ENCODE data around the gene DVL2. TPM values are rescaled to one million over a fixed set of nuclear protein-coding genes. Genes with fewer than 3 reads are reported as not detected.

The DVL2 gene
- total RNA-seq, 4 donors from 2014 or later, result 35.9 to 182 (median 69.2) TPM

- in situ Hi-C loops (cut with MboI; ENCODE audit: low pct_ligation_motif_present in 1 of 4, low pct_unique_long_range_greater_than_20kb in 1 of 4, low sequenced_read_pairs in 3 of 4) (no loop called here), intact Hi-C loops (cut with DNase I; ENCODE audit: low total_unique reads) (no loop called here)
- no peak for DNase-seq
- WGBS, 2 donors (ENCODE audit: low coverage in 1 of 2), result 81 to 83% methylated on average over 10 to 26 of the region's 26 CpGs
- Histone ChIP-seq H3K4me1 (no peaks in the 10 kb centered on the region), H3K27ac (no peak overlapping the region), H3K27me3 (no peaks in the 10 kb centered on the region), H3K4me3 (no peak overlapping the region), H3K36me3 (no peaks in the 10 kb centered on the region), H3K9me3 (no peaks in the 10 kb centered on the region)
- TF ChIP-seq POLR2A (IDR thresholded peaks at IDR 0.05) (no peak), CTCF (IDR thresholded peaks at IDR 0.05) (no peak), POLR2AphosphoS5 (IDR thresholded peaks at IDR 0.05) (no peak), EP300 (IDR thresholded peaks at IDR 0.05; ENCODE audit: low read depth) (no peak)
These were observed 42.6 kb downstream of the DVL2 start for GRCh38 chr17:7191571-7192270.

- H3K9me3 ChIP-seq, result no peaks in the 10 kb centered on the region
- in situ Hi-C loops (cut with MboI; ENCODE audit: low pct_ligation_motif_present in 1 of 4, low pct_unique_long_range_greater_than_20kb in 1 of 4, low sequenced_read_pairs in 3 of 4) (no loop called here), intact Hi-C loops (cut with DNase I; ENCODE audit: low total_unique reads) (no loop called here)
- no peaks in the 10 kb centered on the region for H3K36me3 ChIP-seq
- H3K27me3 ChIP-seq, result no peaks in the 10 kb centered on the region
- no peak overlapping the region for H3K27ac ChIP-seq
- H3K4me3 ChIP-seq, result no peak overlapping the region
- H3K4me1 ChIP-seq, result no peaks in the 10 kb centered on the region
- 95% methylated on average over 12 of the region's 12 CpGs; no CpG with 5 or more reads in 1 of the 2 donors for WGBS, 2 donors (ENCODE audit: low coverage in 1 of 2)
- TF ChIP-seq POLR2A (IDR thresholded peaks at IDR 0.05), result no peak
- no peak for TF ChIP-seq POLR2AphosphoS5 (IDR thresholded peaks at IDR 0.05)
- TF ChIP-seq CTCF (IDR thresholded peaks at IDR 0.05), result no peak
- TF ChIP-seq EP300 (IDR thresholded peaks at IDR 0.05; ENCODE audit: low read depth), result no peak
- no peak for DNase-seq
These were observed 43.2 kb downstream of the DVL2 start for GRCh38 chr17:7191069-7191468.

DNA sequence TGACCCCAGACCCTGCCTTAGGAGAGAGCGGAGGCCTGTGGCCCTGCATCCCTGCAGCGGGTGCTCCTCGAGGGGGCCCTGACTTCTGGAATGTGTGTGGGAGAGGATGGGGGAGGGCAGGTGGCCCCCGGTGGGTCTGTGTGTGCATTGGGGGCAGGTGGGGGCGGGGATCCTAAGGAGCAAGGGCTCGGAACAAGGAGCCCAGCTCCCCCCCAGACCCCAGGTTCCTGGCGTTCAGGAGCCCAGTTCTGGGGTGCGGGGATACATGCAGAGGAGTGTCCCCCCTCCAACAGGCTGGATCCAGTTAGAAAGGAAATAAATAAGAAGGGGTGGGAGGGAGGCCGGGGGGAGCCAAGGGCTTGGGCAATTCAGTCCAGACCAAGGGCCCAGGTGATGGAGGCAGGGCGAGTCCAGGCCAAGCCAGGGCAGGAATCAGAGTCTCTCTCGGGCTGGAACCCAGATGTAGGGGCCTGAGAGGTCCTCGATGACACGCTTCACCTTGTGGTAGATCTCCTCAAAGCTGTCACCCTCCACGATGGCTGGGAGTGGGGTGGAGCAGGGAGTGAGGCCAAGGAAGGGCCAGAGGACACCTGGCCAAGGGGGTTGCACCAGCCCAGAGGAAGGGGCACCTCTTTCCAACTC is 43.9 kb downstream of the DVL2 start:
- 85% methylated on average over 14 of the region's 14 CpGs; no CpG with 5 or more reads in 1 of the 2 donors for WGBS, 2 donors (ENCODE audit: low coverage in 1 of 2)
- H3K27ac ChIP-seq, result no peak overlapping the region
- no peak overlapping the region for H3K4me3 ChIP-seq
- no peak for DNase-seq
- in situ Hi-C loops (cut with MboI; ENCODE audit: low pct_ligation_motif_present in 1 of 4, low pct_unique_long_range_greater_than_20kb in 1 of 4, low sequenced_read_pairs in 3 of 4) (no loop called here), intact Hi-C loops (cut with DNase I; ENCODE audit: low total_unique reads) (no loop called here)
- no peaks in the 10 kb centered on the region for H3K27me3 ChIP-seq
- H3K4me1 ChIP-seq, result no peaks in the 10 kb centered on the region
- H3K36me3 ChIP-seq, result no peaks in the 10 kb centered on the region
- no peaks in the 10 kb centered on the region for H3K9me3 ChIP-seq
- no peak for TF ChIP-seq EP300 (IDR thresholded peaks at IDR 0.05; ENCODE audit: low read depth)

- no peaks in the 10 kb centered on the region for H3K27me3 ChIP-seq
- H3K9me3 ChIP-seq, result no peaks in the 10 kb centered on the region
- WGBS, 2 donors (ENCODE audit: low coverage in 1 of 2), result 45 to 53% methylated on average over 5 to 7 of the region's 7 CpGs
- intact Hi-C loops (cut with DNase I; ENCODE audit: low total_unique reads), result no loop called here
- no peak overlapping the region for H3K27ac ChIP-seq
- no peak overlapping the region for H3K4me3 ChIP-seq
- DNase-seq, result no peak
- TF ChIP-seq POLR2A (IDR thresholded peaks at IDR 0.05), result no peak
- no peak for TF ChIP-seq CTCF (IDR thresholded peaks at IDR 0.05)
- no peak for TF ChIP-seq POLR2AphosphoS5 (IDR thresholded peaks at IDR 0.05)
- no peak for TF ChIP-seq EP300 (IDR thresholded peaks at IDR 0.05; ENCODE audit: low read depth)
- no peaks in the 10 kb centered on the region for H3K36me3 ChIP-seq
- in situ Hi-C loops (cut with MboI; ENCODE audit: low pct_ligation_motif_present in 1 of 4, low pct_unique_long_range_greater_than_20kb in 1 of 4, low sequenced_read_pairs in 3 of 4), result no loop called here
- H3K4me1 ChIP-seq, result peaks cover 0 to 7% (median 0%) of the 10 kb centered on the region in 4 donors
These were observed 48.1 kb downstream of the DVL2 start for GRCh38 chr17:7186241-7186640.
